Stimulated activated CD8-positive, alpha-beta memory T cell treated with anti-CD3 and anti-CD28 coated beads, Interleukin-15, amount 100 ng/mL, for 48 hours (primary cell): ENCODE results near the gene TMEM132D.

Experiments used
- DNase-seq, 2 donors: peaks; one replicate each; pipeline ENCODE4 v3.0.0-alpha.2; 2020; ENCODE audit warnings: low read depth in 2 of 2

The TMEM132D gene

GRCh38 chr12:129723260-129723659, 180.6 kb downstream of the TMEM132D start:
- DNase-seq = no peak

GRCh38 chr12:129720618-129721017, 183.2 kb downstream of the TMEM132D start:
- no peak for DNase-seq

- no peak for DNase-seq
Observed at GRCh38 chr12:129719416-129719815, 184.4 kb downstream of the TMEM132D start.

GRCh38 chr12:129717438-129717837, 186.4 kb downstream of the TMEM132D start:
- no peak for DNase-seq

- DNase-seq = no peak
Observed at GRCh38 chr12:129716825-129717224, 187.0 kb downstream of the TMEM132D start.

GRCh38 chr12:129706716-129707115, 197.1 kb downstream of the TMEM132D start:
- no peak for DNase-seq

- no peak for DNase-seq
Observed at GRCh38 chr12:129704232-129704830, 199.5 kb downstream of the TMEM132D start.

GRCh38 chr12:129701631-129702101, 202.2 kb downstream of the TMEM132D start:
- no peak for DNase-seq

GRCh38 chr12:129700036-129700435, 203.8 kb downstream of the TMEM132D start:
- no peak for DNase-seq

GRCh38 chr12:129696926-129697325, 206.9 kb downstream of the TMEM132D start:
- DNase-seq = no peak

GRCh38 chr12:129696405-129696804, 207.4 kb downstream of the TMEM132D start:
- DNase-seq = no peak

GRCh38 chr12:129693731-129694130, 210.1 kb downstream of the TMEM132D start:
- no peak for DNase-seq

GRCh38 chr12:129687731-129688130, 216.1 kb downstream of the TMEM132D start:
- DNase-seq = no peak

- DNase-seq = no peak
Observed at GRCh38 chr12:129681830-129682229, 222.0 kb downstream of the TMEM132D start.

GRCh38 chr12:129681151-129681550, 222.7 kb downstream of the TMEM132D start:
- no peak for DNase-seq

- no peak for DNase-seq
Observed at GRCh38 chr12:129676411-129676810, 227.4 kb downstream of the TMEM132D start.

- no peak for DNase-seq
Observed at GRCh38 chr12:129675947-129676346, 227.9 kb downstream of the TMEM132D start.

GRCh38 chr12:129675496-129675895, 228.3 kb downstream of the TMEM132D start:
- no peak for DNase-seq

- no peak for DNase-seq
Observed at GRCh38 chr12:129673806-129674205, 230.0 kb downstream of the TMEM132D start.

GRCh38 chr12:129672110-129672509, 231.7 kb downstream of the TMEM132D start:
- DNase-seq = no peak

GRCh38 chr12:129670256-129670920, 233.4 kb downstream of the TMEM132D start:
- no peak for DNase-seq

GRCh38 chr12:129665414-129665813, 238.4 kb downstream of the TMEM132D start:
- no peak for DNase-seq

- no peak for DNase-seq
Observed at GRCh38 chr12:129662234-129662633, 241.6 kb downstream of the TMEM132D start.

GRCh38 chr12:129660946-129661345, 242.9 kb downstream of the TMEM132D start:
- no peak for DNase-seq
